Measurements from ENCODE around the gene COX6B1.
"Not testable (repeated sequence)": the region's sequence is repeated elsewhere in the genome, so short reads cannot be mapped to it uniquely, and the experiment has no call there.

The COX6B1 gene

DNA sequence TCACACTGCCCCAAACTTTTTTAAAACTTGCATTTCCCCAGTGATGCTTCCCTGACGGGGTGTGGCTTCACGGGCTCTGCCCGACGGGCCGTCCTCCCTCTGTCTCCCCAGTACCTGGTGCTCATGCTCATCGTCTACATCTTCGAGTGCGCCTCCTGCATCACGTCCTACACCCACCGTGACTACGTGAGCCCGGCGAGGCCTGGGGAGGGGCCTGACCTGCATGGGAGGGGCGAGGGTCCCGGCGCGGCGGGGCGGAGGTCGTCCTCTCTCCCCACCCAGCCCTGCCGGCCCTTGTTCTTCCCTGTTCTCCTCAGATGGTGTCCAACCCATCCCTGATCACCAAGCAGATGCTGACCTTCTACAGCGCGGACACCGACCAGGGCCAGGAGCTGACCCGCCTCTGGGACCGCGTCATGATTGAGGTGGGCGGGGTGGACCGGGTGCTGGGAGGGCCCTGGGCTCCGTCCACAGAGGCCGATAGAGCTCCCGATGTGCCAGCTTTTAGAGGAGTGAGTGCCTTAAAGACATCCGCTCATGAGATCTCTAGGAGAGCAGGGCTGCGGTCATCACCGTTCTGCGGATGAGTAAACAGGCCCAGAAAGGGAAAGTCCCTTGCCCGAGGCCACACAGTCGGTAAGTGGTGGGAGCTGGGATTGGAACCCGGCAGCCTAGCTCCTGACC lies 25.1 kb downstream of the COX6B1 start (continued):
- peak; percentile 68 for TF ChIP-seq PATZ1 (tag by site-specific recombination; IDR thresholded peaks at IDR 0.05)

- Histone ChIP-seq H3K27ac (ENCODE audit: extremely low read depth, low read depth, low read length) (no peak overlapping the region), H3K4me3 (ENCODE audit: low read depth, low read length) (no peak overlapping the region), H3K36me3 (ENCODE audit: control insufficient read depth in 2 of 2, insufficient read depth in 1 of 2, low read length in 2 of 2) (no peaks in the 10 kb centered on the region; a peak in 1 of 3 replicates), H3K4me1 (ENCODE audit: control insufficient read depth, insufficient read depth, low read length) (peaks cover 6% of the 10 kb centered on the region), H3K9me3 (ENCODE audit: control insufficient read depth, insufficient read depth, low read depth, low read length) (no peaks in the 10 kb centered on the region)
- ChIA-PET CTCF (interaction anchor here (1.1 to 1.4 kb wide), 2 partner anchors 13 to 127 kb away, joined by 3 to 6 read pairs; no protein-coding TSS in a partner anchor), POLR2A (no interaction called here)
- no peak for TF ChIP-seq ATF2 (tag by site-specific recombination; IDR thresholded peaks at IDR 0.05; ENCODE audit: low read depth)
- no peak for TF ChIP-seq ZNF19 (tag by site-specific recombination; IDR thresholded peaks at IDR 0.05; ENCODE audit: low read depth)
- TF ChIP-seq ZNF24 (tag by site-specific recombination; IDR thresholded peaks at IDR 0.05) = no peak
- TF ChIP-seq ZNF473 (tag by site-specific recombination; IDR thresholded peaks at IDR 0.05) = no peak
- peak; percentile 64; the same call in 1 of the 2 replicates for TF ChIP-seq ZNF768 (tag by site-specific recombination; IDR thresholded peaks at IDR 0.05)
- peak; percentile 51 for TF ChIP-seq ZNF366 (tag by site-specific recombination; conservative IDR thresholded peaks at IDR 0.05)
Observed at GRCh38 chr19:35675589-35676140, 27.5 kb downstream of the COX6B1 start.

GRCh38 chr19:35689836-35690235 lies 41.7 kb downstream of the COX6B1 start:
- Histone ChIP-seq H3K36me3 (ENCODE audit: control insufficient read depth in 2 of 2, insufficient read depth in 1 of 2, low read length in 2 of 2) (no peaks in the 10 kb centered on the region; a peak in 1 of 3 replicates), H3K9me3 (ENCODE audit: control insufficient read depth, insufficient read depth, low read depth, low read length) (no peaks in the 10 kb centered on the region; the same call in 1 of the 2 replicates), H3K4me1 (ENCODE audit: control insufficient read depth, insufficient read depth, low read length) (no peaks in the 10 kb centered on the region), H3K27ac (ENCODE audit: extremely low read depth, low read depth, low read length) (no peak overlapping the region), H3K4me3 (ENCODE audit: low read depth, low read length) (no peak overlapping the region)
- CTCF ChIA-PET = interaction anchor here (0.8 to 2.0 kb wide), 12 partner anchors 9 to 337 kb away, joined by 3 to 10 read pairs (median 4); no protein-coding TSS in a partner anchor
- TF ChIP-seq ZNF23 (tag by site-specific recombination; IDR thresholded peaks at IDR 0.05; ENCODE audit: borderline replicate concordance) (no peak), SP2 (tag by site-specific recombination; IDR thresholded peaks at IDR 0.05) (no peak), REST (tag by site-specific recombination; IDR thresholded peaks at IDR 0.05) (no peak), ZNF626 (tag by site-specific recombination; IDR thresholded peaks at IDR 0.05) (no peak)
- POLR2A ChIA-PET = interaction anchor here (1.7 kb wide), 1 partner anchor 16 kb away, joined by 6 read pairs; no protein-coding TSS in a partner anchor

GRCh38 chr19:35691106-35691505 lies 43.0 kb downstream of the COX6B1 start:
- POLR2A ChIA-PET; H3K27ac ChIP-seq (ENCODE audit: extremely low read depth, low read depth, low read length); H3K4me1 ChIP-seq (ENCODE audit: control insufficient read depth, insufficient read depth, low read length); H3K4me3 ChIP-seq (ENCODE audit: low read depth, low read length); H3K36me3 ChIP-seq (ENCODE audit: control insufficient read depth in 2 of 2, insufficient read depth in 1 of 2, low read length in 2 of 2); H3K9me3 ChIP-seq (ENCODE audit: control insufficient read depth, insufficient read depth, low read depth, low read length): not testable (repeated sequence)
- CTCF ChIA-PET = interaction anchor here (1.4 to 10.4 kb wide), 5 partner anchors 10 to 240 kb away, joined by 4 to 119 read pairs (median 11); no protein-coding TSS in a partner anchor

Data from HEK293 (cell line).